Measurements from ENCODE around the gene NOXO1. TPM values are rescaled to one million over a fixed set of nuclear protein-coding genes. Genes with fewer than 3 reads are reported as not detected.

The NOXO1 gene
- total and polyA plus RNA-seq, 2 donors: 0.16 TPM; not detected in 1

DNA sequence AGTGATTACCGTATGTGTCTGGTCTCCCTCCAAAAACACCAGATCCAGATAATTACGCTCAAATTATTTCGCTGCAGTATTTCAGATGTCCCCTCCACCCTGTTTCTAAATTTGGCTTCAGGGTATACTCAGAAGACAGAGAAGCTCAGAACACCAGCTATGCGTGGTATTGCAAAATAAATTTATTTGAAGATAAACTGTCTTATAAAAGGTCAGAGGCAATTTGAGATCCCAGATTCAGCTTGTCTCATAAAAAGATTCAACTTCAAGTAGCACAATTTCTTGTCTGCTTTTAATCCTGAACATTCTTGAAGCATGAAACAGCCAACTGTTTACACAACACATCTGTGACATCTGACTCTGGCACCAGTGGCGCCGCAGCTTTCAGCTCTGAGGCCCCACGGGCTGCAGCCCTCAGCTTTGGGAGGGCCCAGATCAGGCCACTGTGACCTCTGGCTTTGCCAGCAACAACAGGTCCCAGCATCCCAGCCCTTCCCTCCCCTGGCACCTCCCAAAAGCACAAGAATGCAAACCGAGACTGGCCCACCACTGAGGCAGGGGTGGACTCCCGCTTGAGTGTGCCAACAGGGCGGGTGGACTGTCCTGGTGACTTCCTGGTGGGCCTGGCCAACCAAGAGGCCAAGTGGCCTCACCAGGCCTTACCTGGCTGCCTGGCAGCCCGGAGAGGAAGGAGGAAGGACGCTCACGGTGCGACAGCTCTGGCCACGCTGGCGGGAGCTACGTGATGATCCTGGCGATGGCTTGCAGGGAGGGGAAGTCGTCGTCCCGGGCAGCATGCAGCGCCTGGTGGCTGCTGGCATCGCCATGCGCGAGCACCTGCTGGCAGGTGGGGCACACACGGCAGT is 16.5 kb upstream of the NOXO1 start:
- Histone ChIP-seq H3K4me3 (ENCODE audit: low read depth, low read length) (no peak overlapping the region), H3K27ac (ENCODE audit: low read depth) (peak overlapping the region; percentile 68), H3K4me1 (ENCODE audit: insufficient read depth) (no peaks in the 10 kb centered on the region), H3K36me3 (ENCODE audit: insufficient read depth) (peaks cover 11% of the 10 kb centered on the region)
- no peak for DNase-seq (ENCODE audit: extremely low spot score)
- 62% methylated on average over 26 of the region's 26 CpGs for WGBS

DNA sequence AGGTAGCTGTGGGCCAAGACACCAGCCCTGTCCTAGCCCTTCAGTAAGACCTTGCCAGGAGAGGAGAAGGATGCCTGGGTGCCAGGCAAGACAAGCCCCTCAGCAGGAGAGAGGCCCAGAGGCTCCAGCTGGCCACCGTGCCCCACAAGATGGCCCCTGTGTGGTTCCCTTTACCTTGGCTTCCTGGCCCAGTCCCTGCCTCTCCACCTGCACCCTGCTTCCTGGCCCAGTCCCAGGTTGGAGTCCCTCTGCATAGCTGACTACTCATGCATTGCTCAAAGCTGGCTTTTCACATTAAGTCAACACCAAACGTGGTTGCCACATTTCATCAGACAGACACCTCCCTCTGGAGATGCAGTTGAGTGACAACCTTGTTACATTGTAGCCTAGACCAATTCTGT is 12.5 kb upstream of the NOXO1 start:
- no peaks in the 10 kb centered on the region for H3K4me1 ChIP-seq (ENCODE audit: insufficient read depth)
- no peak for DNase-seq (ENCODE audit: extremely low spot score)
- peaks cover 2% of the 10 kb centered on the region for H3K36me3 ChIP-seq (ENCODE audit: insufficient read depth)
- WGBS: 78% methylated on average over 2 of the region's 2 CpGs
- H3K4me3 ChIP-seq (ENCODE audit: low read depth, low read length): no peak overlapping the region
- H3K27ac ChIP-seq (ENCODE audit: low read depth): no peak overlapping the region

- 43% methylated on average over 50 of the region's 50 CpGs for WGBS
- H3K4me1 ChIP-seq (ENCODE audit: insufficient read depth): no peaks in the 10 kb centered on the region
- no peaks in the 10 kb centered on the region for H3K36me3 ChIP-seq (ENCODE audit: insufficient read depth)
- no peak overlapping the region for H3K27ac ChIP-seq (ENCODE audit: low read depth)
- no peak for DNase-seq (ENCODE audit: extremely low spot score)
- H3K4me3 ChIP-seq (ENCODE audit: low read depth, low read length): no peak overlapping the region
Observed at GRCh38 chr16:1992704-1993317, 11.5 kb upstream of the NOXO1 start.

DNA sequence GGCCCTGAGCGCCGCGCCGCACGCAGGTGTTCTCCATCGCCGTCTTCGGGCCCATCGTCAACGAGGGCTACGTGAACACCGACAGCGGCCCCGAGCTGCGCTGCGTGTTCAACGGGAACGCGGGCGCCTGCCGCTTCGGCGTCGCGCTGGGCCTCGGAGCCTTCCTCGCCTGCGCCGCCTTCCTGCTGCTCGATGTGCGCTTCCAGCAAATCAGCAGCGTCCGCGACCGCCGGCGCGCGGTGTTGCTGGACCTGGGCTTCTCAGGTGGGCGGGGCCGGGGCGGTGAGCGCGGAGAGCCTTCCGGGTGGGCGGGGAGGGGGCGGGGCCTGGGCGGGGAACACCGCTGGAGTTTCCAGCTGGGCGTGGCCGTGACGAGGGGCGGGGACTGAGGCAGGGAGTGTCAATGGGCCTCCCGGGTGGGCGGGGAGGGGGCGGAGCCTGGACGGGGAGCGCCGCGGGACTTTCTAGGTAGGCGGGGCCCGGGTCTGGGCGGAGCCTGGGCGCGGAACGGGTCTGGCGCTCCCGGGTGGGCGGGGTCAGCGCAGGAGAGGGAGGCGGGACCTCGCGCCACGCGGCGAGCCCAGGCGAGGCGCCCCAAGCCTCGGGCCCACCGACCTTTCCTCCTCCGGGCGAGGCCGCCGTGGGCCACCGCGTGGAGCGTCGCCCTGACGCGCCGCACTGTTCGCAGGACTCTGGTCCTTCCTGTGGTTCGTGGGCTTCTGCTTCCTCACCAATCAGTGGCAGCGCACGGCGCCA is 10.9 kb upstream of the NOXO1 start:
- peak; percentile 57 for DNase-seq (ENCODE audit: extremely low spot score)
- Histone ChIP-seq H3K36me3 (ENCODE audit: insufficient read depth) (peaks cover 1% of the 10 kb centered on the region), H3K4me3 (ENCODE audit: low read depth, low read length) (peak overlapping the region; percentile 1), H3K4me1 (ENCODE audit: insufficient read depth) (no peaks in the 10 kb centered on the region), H3K27ac (ENCODE audit: low read depth) (no peak overlapping the region)
- 3% methylated on average over 95 of the region's 96 CpGs for WGBS

DNA sequence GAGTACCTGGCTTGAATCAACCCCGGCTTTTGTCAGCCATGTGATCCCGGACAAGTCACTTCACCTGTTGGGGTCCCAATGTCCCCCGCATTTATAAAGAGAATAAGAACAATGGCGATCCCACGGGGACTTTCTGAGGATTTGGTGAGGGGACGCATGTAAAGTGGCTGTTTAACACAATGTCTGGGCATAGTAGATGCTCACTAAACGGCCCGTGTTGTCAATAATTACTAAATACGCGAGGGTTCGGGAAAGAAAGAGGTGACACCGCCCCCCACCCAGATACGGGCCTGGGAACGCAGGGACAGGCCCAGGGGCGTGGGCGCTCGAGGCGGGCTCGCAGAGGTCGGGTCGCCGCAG is 10.3 kb upstream of the NOXO1 start:
- no peak for DNase-seq (ENCODE audit: extremely low spot score)
- Histone ChIP-seq H3K4me3 (ENCODE audit: low read depth, low read length) (no peak overlapping the region), H3K36me3 (ENCODE audit: insufficient read depth) (peaks cover 3% of the 10 kb centered on the region), H3K27ac (ENCODE audit: low read depth) (no peak overlapping the region), H3K4me1 (ENCODE audit: insufficient read depth) (no peaks in the 10 kb centered on the region)
- WGBS: 15% methylated on average over 22 of the region's 22 CpGs

- Histone ChIP-seq H3K4me3 (ENCODE audit: low read depth, low read length) (no peak overlapping the region), H3K4me1 (ENCODE audit: insufficient read depth) (no peaks in the 10 kb centered on the region), H3K36me3 (ENCODE audit: insufficient read depth) (peaks cover 3% of the 10 kb centered on the region), H3K27ac (ENCODE audit: low read depth) (no peak overlapping the region)
- DNase-seq (ENCODE audit: extremely low spot score): no peak
- WGBS: 14% methylated on average over 18 of the region's 18 CpGs
Observed at GRCh38 chr16:1991135-1991551, 9.9 kb upstream of the NOXO1 start.

- Histone ChIP-seq H3K4me1 (ENCODE audit: insufficient read depth) (no peaks in the 10 kb centered on the region), H3K36me3 (ENCODE audit: insufficient read depth) (peaks cover 5% of the 10 kb centered on the region), H3K27ac (ENCODE audit: low read depth) (no peak overlapping the region), H3K4me3 (ENCODE audit: low read depth, low read length) (peak overlapping the region; percentile 20)
- WGBS: 3% methylated on average over 50 of the region's 50 CpGs
- DNase-seq (ENCODE audit: extremely low spot score): no peak
Observed at GRCh38 chr16:1990351-1991134, 9.3 kb upstream of the NOXO1 start.

- DNase-seq (ENCODE audit: extremely low spot score): no peak
- Histone ChIP-seq H3K4me1 (ENCODE audit: insufficient read depth) (no peaks in the 10 kb centered on the region), H3K36me3 (ENCODE audit: insufficient read depth) (peaks cover 5% of the 10 kb centered on the region), H3K4me3 (ENCODE audit: low read depth, low read length) (peak overlapping the region; percentile 20), H3K27ac (ENCODE audit: low read depth) (no peak overlapping the region)
- under 1% methylated on average over 25 of the region's 25 CpGs for whole genome bisulfite sequencing
Observed at GRCh38 chr16:1990101-1990350, 8.8 kb upstream of the NOXO1 start.

DNA sequence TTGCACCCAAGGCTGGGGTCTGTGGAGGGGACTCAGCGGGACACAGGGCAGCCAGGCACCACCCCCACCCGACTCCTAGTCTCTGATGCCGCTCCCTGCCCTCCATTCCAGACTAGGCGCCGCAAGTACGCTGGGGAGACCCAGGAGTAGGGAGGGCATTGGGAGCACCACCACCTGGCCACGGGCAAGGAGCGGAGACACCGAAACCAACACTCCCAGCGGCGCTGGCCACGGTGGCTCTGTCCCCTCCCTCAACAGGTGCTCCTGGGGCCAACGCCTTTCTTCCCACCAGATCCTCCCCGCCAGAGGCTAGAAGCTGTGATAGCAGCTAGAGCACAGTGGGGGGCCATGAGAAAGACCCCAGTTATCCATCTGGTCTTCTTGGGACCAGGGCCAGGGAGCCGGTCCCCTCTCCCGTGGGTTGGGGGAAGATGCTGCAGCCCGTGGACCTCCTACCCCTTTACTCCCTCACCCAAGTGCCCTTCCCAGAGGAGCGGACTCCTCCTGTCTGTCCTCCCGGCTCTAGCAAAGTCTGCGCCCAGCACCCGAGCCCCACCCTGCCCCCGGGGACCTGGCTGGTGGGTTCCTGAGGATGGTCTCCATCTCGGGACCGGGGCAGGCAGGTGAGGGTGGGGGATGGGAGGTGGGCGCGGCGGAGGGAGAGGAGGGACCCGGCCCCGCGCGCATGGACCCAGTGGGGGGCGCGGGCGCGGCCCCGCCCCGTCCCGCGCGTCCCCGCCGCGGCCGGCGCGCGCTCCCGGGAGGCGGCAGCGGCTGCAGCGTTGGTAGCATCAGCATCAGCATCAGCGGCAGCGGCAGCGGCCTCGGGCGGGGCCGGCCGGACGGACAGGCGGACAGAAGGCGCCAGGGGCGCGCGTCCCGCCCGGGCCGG is 8.2 kb upstream of the NOXO1 start, which contains the start of gene SYNGR3:
SYNGR3 (plus strand) TSS at position 762 of the 892 bp plus-strand sequence. CDS start 133 bp downstream, outside the sequence.
- H3K4me1 ChIP-seq (ENCODE audit: insufficient read depth): no peaks in the 10 kb centered on the region
- H3K36me3 ChIP-seq (ENCODE audit: insufficient read depth): peaks cover 5% of the 10 kb centered on the region
- peak within 1 kb of the TSS; percentile 20 for H3K4me3 ChIP-seq (ENCODE audit: low read depth, low read length)
- DNase-seq (ENCODE audit: extremely low spot score): no peak
- no peak within 1 kb of the TSS for H3K27ac ChIP-seq (ENCODE audit: low read depth)
- 5% methylated on average over 65 of the region's 67 CpGs for WGBS

DNA sequence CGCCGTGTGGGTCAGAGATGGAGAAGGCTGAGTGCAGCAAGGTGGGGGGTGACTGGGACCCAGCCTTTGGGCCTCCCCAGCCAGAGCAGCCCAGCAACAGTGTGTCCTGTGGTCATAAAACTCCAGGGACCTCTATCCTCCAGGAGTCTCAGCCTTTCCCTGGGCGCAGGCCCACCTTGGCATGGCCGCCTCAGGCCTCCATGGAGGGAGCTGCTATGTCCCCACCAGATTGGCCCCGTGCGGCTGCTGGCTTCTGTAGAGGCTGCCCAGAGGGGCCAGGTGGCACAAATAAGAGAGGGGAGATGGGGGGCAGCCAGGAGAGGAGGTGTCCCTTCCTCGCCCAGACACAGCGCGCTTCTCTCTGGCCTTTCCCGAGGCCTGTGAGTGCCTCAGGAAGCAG is 5.9 kb upstream of the NOXO1 start:
- H3K27ac ChIP-seq (ENCODE audit: low read depth): no peak overlapping the region
- DNase-seq (ENCODE audit: extremely low spot score): no peak
- no peak overlapping the region for H3K4me3 ChIP-seq (ENCODE audit: low read depth, low read length)
- H3K4me1 ChIP-seq (ENCODE audit: insufficient read depth): no peaks in the 10 kb centered on the region
- WGBS: 91% methylated on average over 10 of the region's 10 CpGs
- peaks cover 5% of the 10 kb centered on the region for H3K36me3 ChIP-seq (ENCODE audit: insufficient read depth)

DNA sequence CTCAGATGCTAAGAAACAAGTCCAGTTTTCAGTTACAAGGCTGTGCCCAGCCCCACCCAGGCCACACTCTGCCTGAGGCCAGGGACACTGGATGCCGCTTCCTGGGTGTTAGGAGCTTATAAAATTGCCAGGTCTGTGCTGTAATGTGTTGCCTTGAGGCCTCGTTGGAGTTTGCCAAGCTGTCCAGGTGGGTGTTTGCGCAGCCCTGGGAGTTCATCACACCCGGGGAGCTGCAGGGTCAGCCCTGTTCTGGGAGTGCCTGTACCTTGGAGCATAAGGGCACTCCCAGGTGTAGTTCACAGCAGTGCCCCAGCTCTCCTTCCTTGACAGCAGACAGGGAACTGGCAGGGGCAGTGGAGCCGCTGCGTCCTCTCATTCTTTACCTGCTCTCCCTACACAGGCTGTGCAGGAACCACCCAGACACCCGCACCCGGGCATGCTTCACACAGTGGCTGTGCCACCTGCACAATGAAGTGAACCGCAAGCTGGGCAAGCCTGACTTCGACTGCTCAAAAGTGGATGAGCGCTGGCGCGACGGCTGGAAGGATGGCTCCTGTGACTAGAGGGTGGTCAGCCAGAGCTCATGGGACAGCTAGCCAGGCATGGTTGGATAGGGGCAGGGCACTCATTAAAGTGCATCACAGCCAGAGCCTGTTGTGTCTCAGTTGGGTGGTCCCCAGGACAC is 4.3 kb upstream of the NOXO1 start:
- H3K27ac ChIP-seq (ENCODE audit: low read depth): no peak overlapping the region
- H3K4me1 ChIP-seq (ENCODE audit: insufficient read depth): no peaks in the 10 kb centered on the region
- no peak for DNase-seq (ENCODE audit: extremely low spot score)
- WGBS: 94% methylated on average over 14 of the region's 14 CpGs
- no peak overlapping the region for H3K4me3 ChIP-seq (ENCODE audit: low read depth, low read length)
- H3K36me3 ChIP-seq (ENCODE audit: insufficient read depth): peaks cover 5% of the 10 kb centered on the region

Measured in urinary bladder (tissue), 4 donors.